Measurements from ENCODE around the gene RWDD1. TPM values are rescaled to one million over a fixed set of nuclear protein-coding genes. Genes with fewer than 3 reads are reported as not detected.

RWDD1 gene, protein sequence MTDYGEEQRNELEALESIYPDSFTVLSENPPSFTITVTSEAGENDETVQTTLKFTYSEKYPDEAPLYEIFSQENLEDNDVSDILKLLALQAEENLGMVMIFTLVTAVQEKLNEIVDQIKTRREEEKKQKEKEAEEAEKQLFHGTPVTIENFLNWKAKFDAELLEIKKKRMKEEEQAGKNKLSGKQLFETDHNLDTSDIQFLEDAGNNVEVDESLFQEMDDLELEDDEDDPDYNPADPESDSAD
- 10 to 100 TPM in 4 of 5 donors, 1 to 10 TPM in 1; 8.7 to 98.1 (median 25.7) TPM for total RNA-seq
- polyA plus RNA-seq, result 10 to 100 TPM; 64.4 to 92.4 (median 68.2) TPM
- long read RNA-seq, donor 1, full-length matches to known transcripts, result 8 of 8 reads
- long read RNA-seq, donor 1, partial matches to known transcripts, result 0 of 8 reads
- long read RNA-seq, donor 1, other reads (novel, unspliced or antisense), result 0 of 8 reads
- long read RNA-seq, donor 2, full-length matches to known transcripts, result 16 of 16 reads
- long read RNA-seq, donor 2, partial matches to known transcripts, result 0 of 16 reads
- long read RNA-seq, donor 2, other reads (novel, unspliced or antisense), result 0 of 16 reads
- long read RNA-seq, donor 3, full-length matches to known transcripts, result 20 of 20 reads
- long read RNA-seq, donor 3, partial matches to known transcripts, result 0 of 20 reads
- long read RNA-seq, donor 3, other reads (novel, unspliced or antisense), result 0 of 20 reads
- long read RNA-seq, donor 4, result 0 reads
- long read RNA-seq, donor 5, full-length matches to known transcripts, result 9 of 42 reads
- long read RNA-seq, donor 5, partial matches to known transcripts, result 33 of 42 reads
- long read RNA-seq, donor 5, other reads (novel, unspliced or antisense), result 0 of 42 reads
- long read RNA-seq, donor 6, full-length matches to known transcripts, result 56 of 75 reads
- long read RNA-seq, donor 6, partial matches to known transcripts, result 13 of 75 reads
- long read RNA-seq, donor 6, other reads (novel, unspliced or antisense), result 6 of 75 reads
- long read RNA-seq, donor 7, full-length matches to known transcripts, result 24 of 57 reads
- long read RNA-seq, donor 7, partial matches to known transcripts, result 33 of 57 reads
- long read RNA-seq, donor 7, other reads (novel, unspliced or antisense), result 0 of 57 reads
- long read RNA-seq, donor 8, full-length matches to known transcripts, result 12 of 12 reads
- long read RNA-seq, donor 8, partial matches to known transcripts, result 0 of 12 reads
- long read RNA-seq, donor 8, other reads (novel, unspliced or antisense), result 0 of 12 reads
- long read RNA-seq, donor 9, full-length matches to known transcripts, result 15 of 45 reads
- long read RNA-seq, donor 9, partial matches to known transcripts, result 30 of 45 reads
- long read RNA-seq, donor 9, other reads (novel, unspliced or antisense), result 0 of 45 reads
- long read RNA-seq, donor 10, full-length matches to known transcripts, result 16 of 16 reads
- long read RNA-seq, donor 10, partial matches to known transcripts, result 0 of 16 reads
- long read RNA-seq, donor 10, other reads (novel, unspliced or antisense), result 0 of 16 reads

DNA sequence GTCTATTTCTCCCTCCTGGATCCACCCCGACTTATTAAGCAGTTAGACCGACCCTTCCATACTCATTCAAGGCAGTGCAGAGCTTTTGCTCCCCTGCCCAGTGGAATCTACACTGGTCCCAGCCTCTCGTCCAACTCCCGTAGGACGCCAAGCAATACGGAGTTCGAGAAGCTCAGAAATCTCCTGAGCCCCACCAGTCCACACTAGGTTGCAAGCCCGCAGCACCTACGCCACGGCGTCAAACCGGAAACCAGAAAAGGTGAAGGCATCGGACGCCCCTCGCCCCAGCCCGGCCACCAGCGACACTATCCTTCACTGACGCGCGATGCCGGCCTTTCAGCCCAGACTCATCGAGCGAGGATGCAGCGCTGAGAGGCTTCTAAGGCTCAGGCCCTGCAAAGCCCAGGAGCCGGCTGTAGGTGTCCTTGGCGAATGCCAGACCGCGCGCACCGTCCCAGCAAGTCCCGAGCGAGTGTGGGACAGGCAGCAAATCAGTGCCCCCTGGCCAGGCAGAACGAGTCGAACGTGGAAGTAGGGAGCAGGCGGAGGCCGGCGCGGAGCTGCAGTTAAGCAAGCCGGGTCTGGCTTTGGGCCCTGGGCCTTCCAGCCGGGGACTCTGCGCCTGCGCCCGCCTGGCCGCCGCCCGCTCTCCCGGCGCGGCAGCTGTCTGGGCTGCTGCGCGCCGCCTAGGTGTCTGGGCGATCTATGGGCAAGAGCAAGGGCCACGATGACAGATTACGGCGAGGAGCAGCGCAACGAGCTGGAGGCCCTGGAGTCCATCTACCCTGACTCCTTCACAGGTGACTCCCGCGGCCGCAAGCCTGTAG lies at the start of gene RWDD1:
Gene RWDD1 (plus strand): TSS at position 649 of the 827 bp plus-strand sequence. CDS start 79 bp downstream, at position 728.
- DNase-seq, result peak; percentile 99 to 100
- no peaks in the 10 kb centered on the region for H3K9me3 ChIP-seq
- TF ChIP-seq POLR2AphosphoS5 (IDR thresholded peaks at IDR 0.05) (peak; percentile 73 to 93 (median 92)), EP300 (IDR thresholded peaks at IDR 0.05) (no peak), CTCF (IDR thresholded peaks at IDR 0.05) (peak in 3 of 7 experiments; percentile 15 to 43 (median 24)), POLR2A (IDR thresholded peaks at IDR 0.05) (peak in 2 of 4 donors; percentile 56 to 60)
- peaks cover 24 to 47% (median 28%) of the 10 kb centered on the region in 4 donors for H3K4me1 ChIP-seq
- no peaks in the 10 kb centered on the region for H3K27me3 ChIP-seq
- intact Hi-C loops (cut with DNase I; ENCODE audit: low total_unique reads), result no loop called here
- WGBS, 5 donors, result 0 to 1% (median 0%) methylated on average over 8 to 62 of the region's 62 CpGs
- H3K36me3 ChIP-seq, result peaks cover 0 to 15% (median 14%) of the 10 kb centered on the region in 4 donors
- H3K27ac ChIP-seq, result peak within 1 kb of the TSS; percentile 86 to 93 (median 92)
- H3K4me3 ChIP-seq, result peak within 1 kb of the TSS; percentile 73 to 81 (median 76)

GRCh38 chr6:116522896-116523295 lies 48.4 kb upstream of the RWDD1 start:
- Histone ChIP-seq H3K9me3 (no peaks in the 10 kb centered on the region), H3K4me1 (no peaks in the 10 kb centered on the region), H3K27me3 (no peaks in the 10 kb centered on the region), H3K27ac (no peak overlapping the region), H3K4me3 (no peak overlapping the region), H3K36me3 (no peaks in the 10 kb centered on the region)
- 84 to 95% (median 91%) methylated on average over 2 of the region's 2 CpGs for WGBS, 5 donors
- no peak for TF ChIP-seq EP300 (IDR thresholded peaks at IDR 0.05)
- TF ChIP-seq CTCF (IDR thresholded peaks at IDR 0.05), result no peak
- TF ChIP-seq POLR2AphosphoS5 (IDR thresholded peaks at IDR 0.05), result no peak
- TF ChIP-seq POLR2A (IDR thresholded peaks at IDR 0.05), result no peak
- no peak for DNase-seq
- intact Hi-C loops (cut with DNase I; ENCODE audit: low total_unique reads), result no loop called here

GRCh38 chr6:116524236-116524635 lies 47.1 kb upstream of the RWDD1 start:
- WGBS, 5 donors, result 85 to 96% (median 91%) methylated on average over 2 of the region's 2 CpGs
- TF ChIP-seq EP300 (IDR thresholded peaks at IDR 0.05) (no peak), POLR2A (IDR thresholded peaks at IDR 0.05) (no peak), POLR2AphosphoS5 (IDR thresholded peaks at IDR 0.05) (no peak), CTCF (IDR thresholded peaks at IDR 0.05) (no peak)
- intact Hi-C loops (cut with DNase I; ENCODE audit: low total_unique reads), result no loop called here

More at GRCh38 chr6:116524236-116524635, 47.1 kb upstream of the RWDD1 start:
- no peaks in the 10 kb centered on the region for H3K36me3 ChIP-seq
- no peak overlapping the region for H3K27ac ChIP-seq
- no peaks in the 10 kb centered on the region for H3K9me3 ChIP-seq
- no peak overlapping the region for H3K4me3 ChIP-seq
- no peaks in the 10 kb centered on the region for H3K4me1 ChIP-seq
- DNase-seq, result no peak
- H3K27me3 ChIP-seq, result peaks cover 0 to under 1% (median 0%) of the 10 kb centered on the region in 3 donors

Data from stomach (tissue), 19 donors.